CD4-positive, alpha-beta T cell (primary cell): Measurements from ENCODE around the gene RPS27. TPM values are rescaled to one million over a fixed set of nuclear protein-coding genes. Genes with fewer than 3 reads are reported as not detected.

Source experiments
- ATAC-seq: fragments of 200-7000 bp; cut with Tn5 transposase; one replicate; pipeline ENCODE4 v1.10.0; 2022; ENCODE audit warnings: mild to moderate bottlenecking; ENCODE audit not compliant: poor library complexity
- CTCF ChIA-PET: fragments of 350-600 bp; sonication (Branson Sonifier 250); formaldehyde crosslinking; loops from one replicate; lab custom pipeline; 2021; ENCODE audit warnings: antibody characterized with exemption, inconsistent platforms; lab: Charles Lee
- POLR2A ChIA-PET: fragments of 350-600 bp; sonication (Branson Sonifier 250); formaldehyde crosslinking; loops from one replicate; lab custom pipeline; 2021; ENCODE audit warnings: antibody characterized with exemption, inconsistent platforms; lab: Charles Lee
- DNase-seq, 14 experiments: peaks; one replicate each; pipeline ENCODE4 v3.0.0-alpha.2; 2013 to 2020; ENCODE audit warnings: mixed read lengths in 2 of 14
- H3K27ac ChIP-seq, 2 donors: one replicate each; pipeline versions ENCODE4 v1.5.1 to v1.7.0; 2013; ENCODE audit warnings: low read length in 2 of 2, low read depth in 1 of 2, mild to moderate bottlenecking in 1 of 2
- H3K27me3 ChIP-seq, 2 experiments: 1 replicate in 1 of 2; 2 replicates in 1 of 2; pipeline versions ENCODE4 v1.6.1 to v1.7.0; 2013; ENCODE audit warnings: low read length in 2 of 2, control low read depth in 1 of 2, mild to moderate bottlenecking in 1 of 2, moderate library complexity in 1 of 2; ENCODE audit not compliant: insufficient read depth in 2 of 2, control insufficient read depth in 1 of 2
- H3K36me3 ChIP-seq: one replicate; pipeline ENCODE4 v1.6.1; 2013; ENCODE audit warnings: low read length, control low read depth; ENCODE audit not compliant: insufficient read depth
- H3K4me1 ChIP-seq: one replicate; pipeline ENCODE4 v1.6.1; 2013; ENCODE audit warnings: low read length, control low read depth; ENCODE audit not compliant: insufficient read depth
- H3K4me3 ChIP-seq: one replicate; pipeline ENCODE4 v1.5.1; 2013; ENCODE audit warnings: mild to moderate bottlenecking, low read length, moderate library complexity
- H3K9me3 ChIP-seq, 2 experiments: 1 replicate in 1 of 2; 2 replicates in 1 of 2; pipeline versions ENCODE4 v1.6.1 to v1.7.0; 2013; ENCODE audit warnings: low read length in 2 of 2, mild to moderate bottlenecking in 2 of 2, control low read depth in 1 of 2, moderate library complexity in 1 of 2; ENCODE audit not compliant: control insufficient read depth in 1 of 2, insufficient read depth in 1 of 2
- H3K27ac Mint-ChIP-seq: one replicate; pipeline ENCODE4 v1.8.0; 2020; ENCODE audit warnings: mixed read lengths
- H3K27me3 Mint-ChIP-seq: one replicate; pipeline ENCODE4 v1.8.0; 2021; ENCODE audit warnings: mixed read lengths
- H3K36me3 Mint-ChIP-seq: one replicate; pipeline ENCODE4 v1.8.0; 2021; ENCODE audit warnings: low read depth, mixed read lengths
- H3K4me1 Mint-ChIP-seq: one replicate; pipeline ENCODE4 v1.8.0; 2021; ENCODE audit warnings: low read depth, mixed read lengths
- H3K4me3 Mint-ChIP-seq: one replicate; pipeline ENCODE4 v1.8.0; 2020; ENCODE audit warnings: mild to moderate bottlenecking, mixed read lengths
- H3K9me3 Mint-ChIP-seq: one replicate; pipeline ENCODE4 v1.8.0; 2020; ENCODE audit warnings: mixed read lengths
- CTCF ChIP-seq: fragments of 200-600 bp; IDR thresholded peaks from one replicate; pipeline ENCODE4 v1.8.0; 2022; ENCODE audit warnings: antibody characterized with exemption, mild to moderate bottlenecking
- intact Hi-C, 2 experiments: fragments of 100-400 bp; cut with DNase I in 1 of 2; cut with micrococcal nuclease in 1 of 2; formaldehyde crosslinking; loops; one replicate each; pipeline versions ENCODE4 v1.15.1 to v1.9.0; 2023 to 2025; cut with DNase I, micrococcal nuclease
- total RNA-seq, 174 experiments: library from RNA in 2 of 174; stranded (reverse) in 2 of 174; gene quantifications; one replicate each; pipeline ENCODE4 v1.2.3 and lab custom pipeline; 2021 to 2026

The RPS27 gene
- total RNA-seq, 2 experiments from 2014 or later, result 7,636 to 8,442 TPM

DNA sequence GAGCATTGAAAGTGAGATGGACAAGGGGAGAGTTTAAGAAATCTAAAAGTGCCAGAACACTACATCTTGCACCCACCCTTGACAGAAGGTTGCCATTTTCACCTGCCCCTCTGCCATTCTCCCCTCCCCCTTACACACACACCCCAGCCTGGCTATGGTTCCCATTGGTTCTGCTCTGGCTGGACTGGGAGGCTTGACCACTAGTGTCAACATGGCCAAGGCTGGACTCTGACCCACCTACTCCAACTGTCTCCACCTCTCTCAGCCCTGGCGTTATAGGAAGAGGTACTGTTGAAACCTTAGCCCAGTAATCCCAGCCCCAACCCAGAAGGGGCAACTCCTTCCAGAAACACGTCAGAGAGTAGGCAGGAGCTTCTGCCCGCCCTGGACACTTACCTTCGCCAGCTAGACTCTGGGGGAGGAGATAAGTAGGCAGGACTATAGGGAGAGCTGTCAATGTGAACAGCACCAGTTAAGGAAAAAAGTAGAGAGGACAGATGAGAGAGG is 36.6 kb upstream of the RPS27 start:
- Histone ChIP-seq H3K4me3 (no peak overlapping the region), H3K27ac (peak overlapping the region in 1 of 2 donors; percentile 14), H3K27me3 (no peaks in the 10 kb centered on the region), H3K4me1 (peaks cover 51% of the 10 kb centered on the region), H3K36me3 (peaks cover 60% of the 10 kb centered on the region), H3K9me3 (no peaks in the 10 kb centered on the region)
- TF ChIP-seq CTCF, result no peak
- H3K4me3 Mint-ChIP-seq, result peak overlapping the region; percentile 74
- CTCF ChIA-PET, result no interaction called here
- POLR2A ChIA-PET, result interaction anchor here (1.2 to 1.5 kb wide), 4 partner anchors 12 to 40 kb away, joined by 3 to 8 read pairs (median 4); partner anchors contain the start of genes CREB3L4 and JTB
- ATAC-seq (no peak), DNase-seq (no peak)
- no peaks in the 10 kb centered on the region for H3K27me3 Mint-ChIP-seq
- intact Hi-C loops, result no loop called here
- H3K27ac Mint-ChIP-seq, result peak overlapping the region; percentile 66
- peaks cover 72% of the 10 kb centered on the region for H3K36me3 Mint-ChIP-seq
- H3K9me3 Mint-ChIP-seq, result no peaks in the 10 kb centered on the region
- H3K4me1 Mint-ChIP-seq, result peaks cover 53% of the 10 kb centered on the region

GRCh38 chr1:153954826-153955225 is 35.7 kb upstream of the RPS27 start:
- H3K4me3 Mint-ChIP-seq, result peak overlapping the region; percentile 74
- ChIA-PET CTCF (interaction anchor here (1.7 kb wide), 1 partner anchor 8 kb away, joined by 4 read pairs; the partner anchor contains the start of gene DENND4B), POLR2A (interaction anchor here (0.6 to 1.2 kb wide), 2 partner anchors 8 to 39 kb away, joined by 3 to 4 read pairs; partner anchors contain the start of gene SLC39A1)
- H3K4me3 ChIP-seq, result no peak overlapping the region
- H3K36me3 Mint-ChIP-seq, result peaks cover 67% of the 10 kb centered on the region
- TF ChIP-seq CTCF, result no peak
- H3K36me3 ChIP-seq, result peaks cover 51% of the 10 kb centered on the region
- no peak for ATAC-seq
- peak overlapping the region; percentile 89 for H3K27ac Mint-ChIP-seq
- H3K9me3 ChIP-seq, result no peaks in the 10 kb centered on the region
- no peaks in the 10 kb centered on the region for H3K27me3 Mint-ChIP-seq
- peaks cover 55% of the 10 kb centered on the region for H3K4me1 ChIP-seq
- intact Hi-C loops, result loop anchor here in 1 of 2 experiments (5.0 kb wide), 1 partner anchor 33 kb away; the partner anchor contains the start of gene GATAD2B
- H3K27ac ChIP-seq, result peak overlapping the region in 1 of 2 donors; percentile 14
- DNase-seq, result no peak
- H3K9me3 Mint-ChIP-seq, result no peaks in the 10 kb centered on the region
- peaks cover 53% of the 10 kb centered on the region for H3K4me1 Mint-ChIP-seq
- no peaks in the 10 kb centered on the region for H3K27me3 ChIP-seq

DNA sequence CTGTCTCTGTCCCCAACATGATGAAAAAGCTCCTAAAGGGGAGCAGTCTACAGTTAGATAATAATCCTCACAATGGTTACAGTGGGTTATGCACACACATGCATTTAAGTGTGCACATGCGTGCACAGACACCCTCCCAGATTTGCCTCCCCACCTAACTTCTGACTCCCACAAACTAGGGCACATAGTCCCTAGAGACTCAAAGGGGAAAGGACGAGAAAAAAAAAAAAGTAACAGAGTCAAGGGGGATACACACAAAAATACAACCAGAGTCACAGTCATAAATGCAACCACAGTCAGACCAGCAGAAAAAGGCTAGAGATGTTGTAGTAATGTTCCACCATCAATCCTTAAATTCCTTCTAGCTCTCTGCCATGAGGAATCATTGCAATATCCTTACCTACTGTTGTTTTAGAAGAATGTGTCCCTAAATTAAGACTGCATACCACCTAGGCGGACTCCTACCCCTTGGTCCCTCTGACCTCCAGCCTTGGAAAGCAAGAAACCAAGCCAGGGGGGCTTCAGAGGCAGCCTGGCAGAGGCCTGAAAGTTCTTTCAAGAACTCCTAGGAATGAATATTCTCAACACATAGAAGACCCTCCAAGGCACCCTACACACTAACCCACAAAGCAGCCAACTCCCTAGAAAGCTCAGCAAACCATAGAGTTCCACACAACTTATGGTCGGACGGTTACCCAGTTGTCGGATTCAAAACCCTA is 33.4 kb upstream of the RPS27 start:
- Mint-ChIP-seq H3K27ac (peak overlapping the region; percentile 89), H3K27me3 (no peaks in the 10 kb centered on the region), H3K9me3 (no peaks in the 10 kb centered on the region), H3K36me3 (peaks cover 51% of the 10 kb centered on the region), H3K4me1 (peaks cover 58% of the 10 kb centered on the region), H3K4me3 (peak overlapping the region; percentile 94)
- ATAC-seq (no peak), DNase-seq (no peak)
- TF ChIP-seq CTCF, result no peak
- intact Hi-C loops, result loop anchor here in 1 of 2 experiments (5.0 kb wide), 1 partner anchor 35 kb away; the partner anchor contains the start of gene GATAD2B
- POLR2A ChIA-PET, result interaction anchor here (0.6 to 5.0 kb wide), 10 partner anchors 8 to 174 kb away, joined by 3 to 85 read pairs (median 24); partner anchors contain the start of genes CREB3L4, DENND4B, GATAD2B and JTB
- Histone ChIP-seq H3K4me3 (peak overlapping the region; percentile 75), H3K27ac (peak overlapping the region; percentile 89 to 91), H3K27me3 (no peaks in the 10 kb centered on the region), H3K9me3 (no peaks in the 10 kb centered on the region), H3K4me1 (peaks cover 58% of the 10 kb centered on the region), H3K36me3 (peaks cover 27% of the 10 kb centered on the region)
- CTCF ChIA-PET, result interaction anchor here (0.6 to 3.9 kb wide), 4 partner anchors 10 to 148 kb away, joined by 4 to 31 read pairs (median 22); partner anchors contain the start of genes CREB3L4, DENND4B and RAB13
